HCT116 (cell line): ENCODE results near the gene MLPH.

Source experiments
- EZH2 ChIP-seq: fragments of 200-600 bp; sonication (generic); IDR thresholded peaks from 2 replicates; pipeline ENCODE4 v1.6.1; 2017; ENCODE audit warnings: antibody characterized with exemption, mixed run types
- POLR2AphosphoS5 ChIP-seq: IDR thresholded peaks from 2 replicates; pipeline ENCODE4 v1.6.1; 2011; ENCODE audit warnings: mild to moderate bottlenecking, low read depth, low read length, moderate library complexity
- TCF7L2 ChIP-seq: IDR thresholded peaks from 2 replicates; pipeline ENCODE4 v1.7.0; 2011; ENCODE audit warnings: borderline replicate concordance, inconsistent platforms; ENCODE audit not compliant: insufficient read depth, insufficient read length; ENCODE audit errors: extremely low read depth
- YY1 ChIP-seq: IDR thresholded peaks from 2 replicates; pipeline ENCODE4 v1.6.1; 2011; ENCODE audit warnings: low read length, low read depth, moderate library complexity, mild to moderate bottlenecking; ENCODE audit not compliant: insufficient replicate concordance; ENCODE audit errors: extremely low read depth
- TF ChIP-seq, protein P1 (sequence below): IDR thresholded peaks from 2 replicates; pipeline ENCODE4 v1.6.1; 2012
- TF ChIP-seq, protein P2 (sequence below), 3 experiments: fragments of 200-600 bp in 1 of 3; sonication (generic) in 1 of 3; IDR thresholded peaks in 2 of 3; conservative IDR thresholded peaks in 1 of 3; 2 replicates each; pipeline ENCODE4 v1.5.1; 2012 to 2017; ENCODE audit warnings: low read depth in 2 of 3, low read length in 2 of 3, antibody characterized with exemption in 1 of 3, borderline replicate concordance in 1 of 3, control low read depth in 1 of 3, mild to moderate bottlenecking in 1 of 3, mixed read lengths in 1 of 3, mixed run types in 1 of 3, moderate library complexity in 1 of 3; ENCODE audit not compliant: insufficient read depth in 1 of 3
- TF ChIP-seq, protein P3 (sequence below): IDR thresholded peaks from 2 replicates; pipeline ENCODE4 v1.6.1; 2012; ENCODE audit warnings: low read depth

DNA sequence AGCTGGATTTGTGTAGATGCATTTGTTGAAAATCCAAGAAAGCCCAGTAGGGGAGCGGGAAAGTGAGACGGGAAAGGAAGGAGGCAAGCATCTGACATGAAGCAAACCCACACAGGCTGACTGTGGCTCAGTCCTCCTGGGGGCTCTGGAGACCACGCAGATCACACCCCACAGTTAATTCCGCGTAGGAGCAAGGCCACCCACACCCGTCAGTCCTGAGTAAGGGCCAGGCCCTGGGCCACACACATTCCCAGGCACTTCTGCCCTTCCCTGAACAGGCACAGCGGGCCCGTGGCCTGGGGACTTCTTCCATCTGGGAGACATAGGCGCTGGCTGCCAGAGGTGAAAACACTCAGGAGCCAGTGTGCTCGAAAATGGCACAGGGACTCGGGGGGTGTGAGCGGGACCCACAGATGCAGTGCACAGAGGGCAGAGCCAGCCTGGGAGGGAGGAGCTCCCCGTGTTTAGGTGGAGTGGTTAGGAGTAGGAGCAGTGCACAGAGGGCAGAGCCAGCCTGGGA lies 59.9 kb downstream of the MLPH start:
- TF ChIP-seq YY1 (no peak), EZH2 (no peak), POLR2AphosphoS5 (no peak), TCF7L2 (no peak)
- TF ChIP-seq, protein P1, sequence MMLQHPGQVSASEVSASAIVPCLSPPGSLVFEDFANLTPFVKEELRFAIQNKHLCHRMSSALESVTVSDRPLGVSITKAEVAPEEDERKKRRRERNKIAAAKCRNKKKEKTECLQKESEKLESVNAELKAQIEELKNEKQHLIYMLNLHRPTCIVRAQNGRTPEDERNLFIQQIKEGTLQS = no peak
- TF ChIP-seq, protein P2, sequence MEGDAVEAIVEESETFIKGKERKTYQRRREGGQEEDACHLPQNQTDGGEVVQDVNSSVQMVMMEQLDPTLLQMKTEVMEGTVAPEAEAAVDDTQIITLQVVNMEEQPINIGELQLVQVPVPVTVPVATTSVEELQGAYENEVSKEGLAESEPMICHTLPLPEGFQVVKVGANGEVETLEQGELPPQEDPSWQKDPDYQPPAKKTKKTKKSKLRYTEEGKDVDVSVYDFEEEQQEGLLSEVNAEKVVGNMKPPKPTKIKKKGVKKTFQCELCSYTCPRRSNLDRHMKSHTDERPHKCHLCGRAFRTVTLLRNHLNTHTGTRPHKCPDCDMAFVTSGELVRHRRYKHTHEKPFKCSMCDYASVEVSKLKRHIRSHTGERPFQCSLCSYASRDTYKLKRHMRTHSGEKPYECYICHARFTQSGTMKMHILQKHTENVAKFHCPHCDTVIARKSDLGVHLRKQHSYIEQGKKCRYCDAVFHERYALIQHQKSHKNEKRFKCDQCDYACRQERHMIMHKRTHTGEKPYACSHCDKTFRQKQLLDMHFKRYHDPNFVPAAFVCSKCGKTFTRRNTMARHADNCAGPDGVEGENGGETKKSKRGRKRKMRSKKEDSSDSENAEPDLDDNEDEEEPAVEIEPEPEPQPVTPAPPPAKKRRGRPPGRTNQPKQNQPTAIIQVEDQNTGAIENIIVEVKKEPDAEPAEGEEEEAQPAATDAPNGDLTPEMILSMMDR (IDR thresholded peaks at IDR 0.05 in 2 of 3, conservative IDR thresholded peaks at IDR 0.05 in 1 of 3; ENCODE audit: borderline replicate concordance in 1 of 3, insufficient read depth in 1 of 3, low read depth in 2 of 3, low read length in 2 of 3) = no peak
- TF ChIP-seq, protein P3, sequence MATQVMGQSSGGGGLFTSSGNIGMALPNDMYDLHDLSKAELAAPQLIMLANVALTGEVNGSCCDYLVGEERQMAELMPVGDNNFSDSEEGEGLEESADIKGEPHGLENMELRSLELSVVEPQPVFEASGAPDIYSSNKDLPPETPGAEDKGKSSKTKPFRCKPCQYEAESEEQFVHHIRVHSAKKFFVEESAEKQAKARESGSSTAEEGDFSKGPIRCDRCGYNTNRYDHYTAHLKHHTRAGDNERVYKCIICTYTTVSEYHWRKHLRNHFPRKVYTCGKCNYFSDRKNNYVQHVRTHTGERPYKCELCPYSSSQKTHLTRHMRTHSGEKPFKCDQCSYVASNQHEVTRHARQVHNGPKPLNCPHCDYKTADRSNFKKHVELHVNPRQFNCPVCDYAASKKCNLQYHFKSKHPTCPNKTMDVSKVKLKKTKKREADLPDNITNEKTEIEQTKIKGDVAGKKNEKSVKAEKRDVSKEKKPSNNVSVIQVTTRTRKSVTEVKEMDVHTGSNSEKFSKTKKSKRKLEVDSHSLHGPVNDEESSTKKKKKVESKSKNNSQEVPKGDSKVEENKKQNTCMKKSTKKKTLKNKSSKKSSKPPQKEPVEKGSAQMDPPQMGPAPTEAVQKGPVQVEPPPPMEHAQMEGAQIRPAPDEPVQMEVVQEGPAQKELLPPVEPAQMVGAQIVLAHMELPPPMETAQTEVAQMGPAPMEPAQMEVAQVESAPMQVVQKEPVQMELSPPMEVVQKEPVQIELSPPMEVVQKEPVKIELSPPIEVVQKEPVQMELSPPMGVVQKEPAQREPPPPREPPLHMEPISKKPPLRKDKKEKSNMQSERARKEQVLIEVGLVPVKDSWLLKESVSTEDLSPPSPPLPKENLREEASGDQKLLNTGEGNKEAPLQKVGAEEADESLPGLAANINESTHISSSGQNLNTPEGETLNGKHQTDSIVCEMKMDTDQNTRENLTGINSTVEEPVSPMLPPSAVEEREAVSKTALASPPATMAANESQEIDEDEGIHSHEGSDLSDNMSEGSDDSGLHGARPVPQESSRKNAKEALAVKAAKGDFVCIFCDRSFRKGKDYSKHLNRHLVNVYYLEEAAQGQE = no peak
